HG03196 (cell line): ENCODE data around the gene PCMT1.
A peak's percentile ranks its signal among the peaks of the same experiment; 100 is the strongest.
"Not testable (repeated sequence)": the region's sequence is repeated elsewhere in the genome, so short reads cannot be mapped to it uniquely, and the experiment has no call there.

Experiments
- ATAC-seq: cut with Tn5 transposase; IDR thresholded peaks from one replicate; pipeline ENCODE4 v1.9.1; 2021; ENCODE audit not compliant: unreplicated experiment

Gene PCMT1

GRCh38 chr6:149749082-149749593 is 403 bp upstream of the PCMT1 start:
- ATAC-seq: not testable (repeated sequence)

GRCh38 chr6:149750136-149750609 is 632 bp downstream of the PCMT1 start:
- peak; percentile 28 for ATAC-seq

GRCh38 chr6:149751239-149751638 is 1.7 kb downstream of the PCMT1 start:
- ATAC-seq: no peak

- not testable (repeated sequence) for ATAC-seq
Observed at GRCh38 chr6:149751920-149752319, 2.4 kb downstream of the PCMT1 start.

GRCh38 chr6:149752600-149753373 is 3.2 kb downstream of the PCMT1 start:
- ATAC-seq: no peak

- ATAC-seq: not testable (repeated sequence)
Observed at GRCh38 chr6:149753374-149753637, 3.8 kb downstream of the PCMT1 start.

- no peak for ATAC-seq
Observed at GRCh38 chr6:149754548-149754947, 5.0 kb downstream of the PCMT1 start.

- peak; percentile 61 for ATAC-seq
Observed at GRCh38 chr6:149755300-149756260, 6.0 kb downstream of the PCMT1 start.

GRCh38 chr6:149756261-149756636 is 6.7 kb downstream of the PCMT1 start:
- no peak for ATAC-seq

GRCh38 chr6:149761438-149761837 is 11.9 kb downstream of the PCMT1 start:
- peak; percentile 95 for ATAC-seq

- no peak for ATAC-seq
Observed at GRCh38 chr6:149763866-149764265, 14.3 kb downstream of the PCMT1 start.

GRCh38 chr6:149766156-149766769 is 16.7 kb downstream of the PCMT1 start:
- no peak for ATAC-seq

GRCh38 chr6:149769676-149770075 is 20.1 kb downstream of the PCMT1 start:
- no peak for ATAC-seq

- no peak for ATAC-seq
Observed at GRCh38 chr6:149771185-149771584, 21.6 kb downstream of the PCMT1 start.

GRCh38 chr6:149771925-149772324 is 22.4 kb downstream of the PCMT1 start:
- no peak for ATAC-seq

GRCh38 chr6:149777624-149778023 is 28.1 kb downstream of the PCMT1 start:
- ATAC-seq: no peak

GRCh38 chr6:149779644-149779963 is 30.1 kb downstream of the PCMT1 start:
- no peak for ATAC-seq

- ATAC-seq: no peak
Observed at GRCh38 chr6:149781715-149782114, 32.2 kb downstream of the PCMT1 start.

GRCh38 chr6:149782337-149782736 is 32.8 kb downstream of the PCMT1 start:
- no peak for ATAC-seq

- ATAC-seq: no peak
Observed at GRCh38 chr6:149783551-149783950, 34.0 kb downstream of the PCMT1 start.

GRCh38 chr6:149806127-149806526 is 56.6 kb downstream of the PCMT1 start:
- no peak for ATAC-seq

GRCh38 chr6:149809798-149810197 is 60.3 kb downstream of the PCMT1 start:
- no peak for ATAC-seq
